Amniotic epithelial cell (primary cell): ENCODE measurements around the gene EPB41L1.
"Not testable (repeated sequence)": the region's sequence is repeated elsewhere in the genome, so short reads cannot be mapped to it uniquely, and the experiment has no call there.

Experiments used
- DNase-seq: peaks from one replicate; pipeline ENCODE4 v3.0.0-alpha.2; 2010; ENCODE audit warnings: low read depth

EPB41L1 gene

GRCh38 chr20:36126836-36127527 lies 27.6 kb upstream of the EPB41L1 start:
- no peak for DNase-seq

DNA sequence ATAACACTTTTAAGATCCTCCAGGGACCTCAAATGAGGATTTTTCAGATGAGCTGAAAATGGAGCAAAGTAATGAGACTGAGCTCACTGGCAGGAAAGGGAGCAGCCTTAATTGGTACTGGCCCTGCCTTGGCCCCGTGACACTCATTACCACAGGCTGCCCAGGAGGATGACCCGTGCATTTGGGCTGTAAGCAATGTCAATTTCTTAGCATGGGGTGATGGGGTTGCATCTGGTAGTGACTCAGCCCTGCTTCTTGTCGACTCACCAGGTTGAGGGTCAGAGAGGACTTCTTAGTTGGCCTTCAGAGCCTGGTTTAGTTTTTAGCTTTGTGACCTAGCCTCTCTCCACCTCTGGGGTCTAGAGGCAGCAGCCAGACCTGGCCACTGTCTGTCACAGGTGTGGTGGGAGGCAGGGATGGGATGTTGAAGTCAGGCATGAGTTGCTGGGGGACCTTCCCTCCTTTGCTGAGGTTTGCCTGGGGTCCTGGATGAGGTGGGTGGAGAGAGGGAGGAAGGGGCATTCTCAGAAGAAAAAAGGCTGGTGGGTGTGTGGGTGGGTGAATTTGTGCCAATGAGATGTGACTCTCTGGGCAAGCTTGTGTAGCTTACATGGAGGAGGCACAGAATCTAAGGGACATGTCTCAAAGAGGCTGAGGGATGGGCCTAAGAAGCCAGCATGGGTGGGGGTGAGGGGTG lies 25.9 kb upstream of the EPB41L1 start:
- peak; percentile 85 for DNase-seq

DNA sequence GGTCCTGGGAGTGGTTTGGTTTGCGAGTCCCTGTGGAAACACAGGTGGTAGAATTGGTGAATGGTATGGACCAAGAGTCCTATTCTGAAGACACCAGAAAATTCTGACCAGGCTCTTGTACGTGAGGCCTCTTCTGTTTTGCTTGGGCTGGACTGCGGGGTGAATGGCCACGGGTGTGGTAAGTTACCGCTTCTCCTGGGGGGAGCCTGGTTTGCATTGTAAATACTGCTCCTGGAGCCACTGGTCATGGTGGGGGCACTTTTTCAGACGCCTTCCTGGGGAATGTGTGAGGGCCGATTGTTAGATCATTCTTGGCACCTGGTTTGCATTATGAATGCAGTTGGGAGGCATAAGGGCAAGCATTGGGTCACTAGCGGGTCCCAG lies 25.4 kb upstream of the EPB41L1 start:
- no peak for DNase-seq

- no peak for DNase-seq
Measured at GRCh38 chr20:36130390-36130789, 24.1 kb upstream of the EPB41L1 start.

DNA sequence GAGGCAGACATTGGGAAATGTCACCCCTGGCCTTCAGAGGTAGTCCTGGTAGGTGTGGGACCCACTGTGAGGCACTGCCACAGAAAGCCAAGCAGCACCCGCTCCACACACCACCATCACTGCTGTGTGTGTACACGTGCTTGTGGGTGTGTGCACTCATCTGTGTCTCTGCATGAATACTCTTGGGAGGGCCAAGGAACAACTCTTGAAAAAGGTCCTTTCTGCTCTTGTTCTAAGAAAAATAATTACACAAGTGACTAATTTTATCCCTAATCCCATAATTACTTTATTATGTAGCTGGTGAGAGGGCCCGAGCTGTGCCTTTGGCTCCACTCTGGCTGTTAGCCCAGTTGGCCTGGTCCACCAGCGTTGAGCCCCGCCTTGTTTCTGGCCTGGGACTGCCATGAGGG lies 21.7 kb upstream of the EPB41L1 start:
- DNase-seq = no peak

DNA sequence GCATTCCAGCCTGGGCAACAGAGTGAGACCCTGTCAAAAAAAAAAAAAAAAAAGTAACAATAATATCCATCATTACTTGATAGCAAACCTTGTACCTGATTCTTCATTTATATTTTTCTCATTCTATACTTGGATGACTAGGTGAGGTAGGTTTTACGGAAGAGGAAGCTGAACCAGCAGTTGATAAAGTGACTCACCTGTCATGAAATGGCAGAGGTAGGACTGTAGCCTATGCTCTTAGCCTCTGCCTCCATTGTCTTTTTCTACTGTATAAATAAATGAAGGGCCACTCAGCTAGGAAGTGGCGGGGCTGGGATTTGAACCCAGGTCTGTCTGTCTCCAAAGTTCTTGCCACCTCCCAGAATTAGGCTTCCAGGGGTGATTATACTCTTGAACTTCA lies 20.7 kb upstream of the EPB41L1 start:
- no peak for DNase-seq

GRCh38 chr20:36135159-36135558 lies 19.4 kb upstream of the EPB41L1 start:
- no peak for DNase-seq

- no peak for DNase-seq
Measured at GRCh38 chr20:36135821-36136220, 18.7 kb upstream of the EPB41L1 start.

GRCh38 chr20:36137313-36137712 lies 17.2 kb upstream of the EPB41L1 start:
- DNase-seq = not testable (repeated sequence)

GRCh38 chr20:36141310-36141709 lies 13.2 kb upstream of the EPB41L1 start:
- no peak for DNase-seq

DNA sequence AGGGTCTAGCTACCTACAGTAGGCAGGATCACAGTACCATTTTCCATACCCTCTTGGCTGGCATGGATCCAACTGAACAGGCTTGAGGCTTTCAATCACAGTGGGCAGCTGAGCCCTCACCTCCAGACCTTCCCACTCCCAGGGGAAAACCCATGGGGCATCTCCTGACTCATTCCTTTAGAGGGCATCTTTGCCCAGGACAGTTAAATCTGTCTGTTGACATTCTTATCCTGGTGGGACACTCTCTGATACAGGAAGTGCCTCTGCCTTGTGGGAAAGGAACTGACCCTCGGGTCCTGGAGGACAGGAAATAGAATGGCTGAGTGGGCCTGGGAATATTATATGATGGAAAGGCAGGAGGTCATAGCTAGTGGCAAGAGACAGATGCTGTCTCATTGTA lies 10.2 kb upstream of the EPB41L1 start:
- no peak for DNase-seq

DNA sequence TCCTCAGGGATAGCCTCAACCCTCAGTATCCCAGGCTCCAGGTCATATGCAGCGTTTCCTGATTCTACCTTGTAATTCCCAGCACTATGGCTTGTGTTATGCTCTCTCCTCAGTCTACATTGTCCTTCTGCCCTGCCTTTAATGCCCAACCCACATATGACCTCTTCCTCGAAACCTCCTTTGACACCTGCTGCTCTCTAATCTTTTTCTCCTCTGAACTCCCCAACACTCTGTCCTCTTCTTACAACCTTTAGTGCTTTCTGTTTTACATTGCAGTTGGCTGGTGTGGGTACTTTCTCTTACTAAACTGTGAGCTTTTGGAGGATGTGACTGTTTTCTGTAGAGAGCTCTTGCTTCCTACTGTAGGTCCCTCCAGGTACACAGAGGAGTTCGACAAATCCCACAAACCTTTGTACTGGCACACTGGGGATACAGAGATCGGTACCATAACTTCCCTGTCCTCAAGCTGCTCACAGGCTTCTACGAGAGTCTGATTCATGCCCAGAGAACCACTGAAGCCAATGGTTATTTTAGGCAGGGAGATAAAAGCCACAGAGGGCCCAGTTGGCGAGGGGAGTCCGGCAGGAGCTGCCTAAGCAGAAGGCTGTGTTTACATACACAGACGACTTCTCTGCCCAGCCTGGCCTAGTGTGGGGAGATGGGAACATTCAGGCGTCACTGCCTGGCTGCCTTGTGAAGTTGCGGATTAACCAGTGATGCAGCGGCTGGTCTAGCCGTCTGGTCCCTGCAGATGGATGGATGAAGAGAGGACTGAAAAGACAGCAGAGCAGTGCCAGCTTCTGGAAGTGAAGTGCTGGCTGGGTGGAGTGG lies 8.4 kb upstream of the EPB41L1 start:
- peak; percentile 70 for DNase-seq

DNA sequence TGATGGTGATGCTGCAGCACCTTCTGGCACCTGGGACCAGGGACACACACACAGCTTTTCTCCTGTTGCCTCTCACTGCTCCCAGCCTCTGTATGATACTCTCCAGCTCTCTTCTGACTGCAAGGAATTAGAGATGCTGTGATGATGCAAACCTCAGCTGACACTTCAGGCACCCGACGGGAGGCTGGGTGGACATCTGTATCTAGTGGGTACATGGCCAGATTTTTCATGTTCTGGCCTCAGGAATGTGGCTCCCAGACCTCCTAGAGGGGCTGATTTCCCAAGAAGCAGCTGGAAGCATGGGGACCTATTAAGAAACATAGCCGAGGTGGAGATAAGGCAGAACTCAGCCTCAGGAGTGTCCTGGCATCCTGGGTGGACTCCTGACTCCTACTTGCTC lies 6.8 kb upstream of the EPB41L1 start:
- peak; percentile 98 for DNase-seq

- no peak for DNase-seq
Measured at GRCh38 chr20:36148439-36148838, 6.1 kb upstream of the EPB41L1 start.

GRCh38 chr20:36149012-36149411 lies 5.5 kb upstream of the EPB41L1 start:
- DNase-seq = no peak

GRCh38 chr20:36149469-36149868 lies 5.1 kb upstream of the EPB41L1 start:
- no peak for DNase-seq

DNA sequence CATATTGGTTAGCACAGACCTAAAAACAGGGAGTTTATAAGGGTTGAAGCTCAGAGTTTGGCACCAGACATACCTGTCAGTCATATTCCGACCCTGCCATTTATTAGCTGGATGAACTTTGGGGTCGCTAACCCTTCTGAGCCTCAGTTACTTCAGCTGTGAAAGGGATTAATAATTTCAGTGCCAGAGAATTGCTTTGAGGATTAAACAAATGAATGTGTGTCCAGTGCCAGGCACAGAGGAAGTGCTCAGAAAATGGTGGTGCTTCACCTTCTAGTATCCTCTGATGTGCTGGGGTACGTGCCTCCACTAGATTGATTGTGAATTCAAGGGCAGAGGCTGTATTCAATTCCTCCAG lies 4.1 kb upstream of the EPB41L1 start:
- no peak for DNase-seq

GRCh38 chr20:36150847-36151539 lies 3.5 kb upstream of the EPB41L1 start:
- no peak for DNase-seq

DNA sequence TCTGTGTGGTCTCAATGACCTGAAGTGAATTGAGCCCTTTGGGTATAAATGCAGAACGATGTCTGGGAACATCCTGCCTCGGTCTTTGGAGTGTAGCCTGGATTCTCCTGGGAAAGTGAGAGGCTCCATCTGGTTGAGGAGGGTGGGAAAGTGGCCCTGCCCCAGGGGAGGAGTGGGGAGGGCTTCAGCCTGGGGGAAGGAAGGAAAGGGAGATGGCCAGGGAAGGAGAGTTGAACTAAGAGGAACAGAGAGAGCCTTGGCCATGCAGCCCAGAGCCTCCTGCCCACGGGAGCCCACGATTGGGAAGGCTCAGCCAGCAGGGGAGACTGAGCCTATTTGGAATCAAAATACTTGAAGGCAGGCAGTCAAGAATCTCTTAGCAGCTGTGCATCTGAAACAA lies 2.3 kb upstream of the EPB41L1 start:
- no peak for DNase-seq

DNA sequence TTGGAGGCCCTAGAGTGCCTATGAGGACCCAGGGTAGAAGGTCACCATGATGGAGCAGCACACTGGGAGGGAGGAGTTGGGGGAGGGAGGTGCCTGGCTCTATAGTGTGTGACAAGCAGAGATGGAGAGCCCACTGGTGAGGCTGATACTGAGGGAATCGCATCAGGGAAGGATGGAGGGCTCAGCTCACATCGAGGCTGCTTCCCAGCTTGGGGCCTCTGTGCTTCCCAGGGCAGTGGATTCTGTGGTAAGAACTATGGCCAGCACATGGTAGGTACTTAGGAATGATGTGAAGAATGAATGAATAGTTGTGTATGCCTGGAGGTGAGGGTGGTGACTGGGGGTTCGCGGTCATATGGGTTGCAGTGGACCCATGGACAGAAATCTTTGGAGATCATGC lies 1.3 kb upstream of the EPB41L1 start:
- DNase-seq = no peak

DNA sequence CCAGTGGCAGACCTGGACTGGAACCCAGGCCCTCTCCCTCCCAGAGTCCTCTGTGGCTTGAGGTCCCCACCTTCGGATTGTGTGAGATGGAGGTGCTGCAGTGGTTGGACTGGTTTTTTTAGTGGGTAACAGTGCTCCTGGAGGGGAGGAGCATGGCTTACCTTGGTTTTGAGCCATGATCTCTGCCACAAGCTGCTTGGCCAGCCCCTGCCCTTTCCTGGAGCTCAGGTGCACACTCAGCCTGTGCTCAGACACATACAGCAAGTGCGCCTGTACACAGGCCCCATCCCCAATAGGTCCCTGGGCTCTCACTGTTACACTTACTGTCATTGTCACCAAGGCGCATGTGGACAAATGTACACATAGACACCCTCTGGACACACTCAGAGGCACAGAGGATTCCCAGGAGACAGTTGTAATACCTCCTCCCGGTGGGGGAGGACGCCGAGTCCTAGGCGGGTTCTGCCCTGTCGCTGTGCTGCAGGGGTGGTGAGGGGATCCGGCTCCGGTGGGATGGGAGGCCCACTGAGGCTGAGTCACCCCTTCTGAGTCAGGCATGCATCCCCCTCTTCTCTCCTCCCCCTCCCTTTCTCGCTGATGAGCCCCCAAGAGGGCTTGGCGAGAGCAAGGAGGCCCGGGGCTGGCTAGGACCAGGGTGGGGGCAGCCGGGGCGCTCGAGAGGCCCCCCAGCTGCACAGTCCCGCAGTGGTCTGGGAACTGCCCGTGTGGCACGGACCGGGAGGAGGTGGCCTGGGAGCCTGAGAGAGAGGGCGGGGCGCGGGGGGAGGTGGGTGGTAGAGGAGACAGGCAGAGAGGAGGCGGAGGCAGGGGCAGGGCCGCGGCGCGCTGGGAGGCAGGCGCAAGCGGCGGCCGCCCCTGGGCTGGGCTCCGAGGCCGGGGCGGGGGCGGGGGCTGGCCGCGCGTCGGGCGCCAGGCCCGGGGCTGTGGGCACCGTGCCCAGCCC lies 522 bp upstream of the EPB41L1 start:
- DNase-seq = peak; percentile 59
